Cardiac muscle cell (in vitro differentiated cells and primary cell): ENCODE data around the gene MFN1. TPM values are rescaled to one million over a fixed set of nuclear protein-coding genes. Genes with fewer than 3 reads are reported as not detected.

Experiments used
- DNase-seq, 2 donors: peaks; one replicate each; pipeline versions ENCODE4 v3.0.0 to v3.0.0-alpha.2; 2010 to 2017; ENCODE audit warnings: low read depth in 1 of 2, low spot score in 1 of 2
- H3K27ac ChIP-seq: fragments of 200-600 bp; sonication (generic); 2 replicates; pipeline ENCODE4 v1.5.1; 2016
- H3K27me3 ChIP-seq: fragments of 200-600 bp; sonication (generic); 2 replicates; pipeline ENCODE4 v1.6.0; 2016; ENCODE audit warnings: control low read depth
- H3K36me3 ChIP-seq: fragments of 200-600 bp; sonication (generic); 2 replicates; pipeline ENCODE4 v1.5.1; 2016; ENCODE audit warnings: control low read depth
- H3K4me1 ChIP-seq: fragments of 200-600 bp; sonication (generic); 2 replicates; pipeline ENCODE4 v1.8.1; 2017; ENCODE audit warnings: low read depth, mild to moderate bottlenecking, mixed run types
- H3K4me3 ChIP-seq: fragments of 200-600 bp; sonication (generic); 2 replicates; pipeline ENCODE4 v1.5.1; 2016; ENCODE audit warnings: mild to moderate bottlenecking
- H3K9me3 ChIP-seq: fragments of 200-600 bp; sonication (generic); 2 replicates; pipeline ENCODE4 v1.5.1; 2017; ENCODE audit warnings: low read depth, mild to moderate bottlenecking, control low read depth
- CTCF ChIP-seq: IDR thresholded peaks from 2 replicates; pipeline ENCODE4 v1.5.1; 2012; ENCODE audit warnings: low read depth, mild to moderate bottlenecking, low read length
- polyA plus RNA-seq: library from polyadenylated mRNA; unstranded; fragments of >200 nt; fragmentation: Nextera tagmentation; extraction: Ambion mirVana; gene quantifications from 2 replicates; pipeline ENCODE4 v1.2.1, GENCODE V29; 2016
- total RNA-seq: library from RNA; depleted of rRNA; stranded (reverse); fragments of >200 nt; gene quantifications from 2 replicates; pipeline ENCODE4 v1.2.3, GENCODE V29; 2016

MFN1 gene
- total and polyA plus RNA-seq, 2 experiments from 2014 or later, result 17.3 to 21.4 TPM

GRCh38 chr3:179436517-179436916, 89.0 kb downstream of the MFN1 start:
- peak in 1 of 2 donors; percentile 8 for DNase-seq
- TF ChIP-seq CTCF, result no peak

GRCh38 chr3:179438841-179439240, 91.3 kb downstream of the MFN1 start:
- Histone ChIP-seq H3K4me1 (peaks cover 10% of the 10 kb centered on the region), H3K27me3 (no peaks in the 10 kb centered on the region), H3K9me3 (no peaks in the 10 kb centered on the region), H3K4me3 (no peak overlapping the region), H3K36me3 (no peaks in the 10 kb centered on the region), H3K27ac (no peak overlapping the region)
- DNase-seq, result no peak
- TF ChIP-seq CTCF, result no peak

More at GRCh38 chr3:179436517-179436916, 89.0 kb downstream of the MFN1 start:
- Histone ChIP-seq H3K4me3 (no peak overlapping the region), H3K9me3 (no peaks in the 10 kb centered on the region), H3K27ac (no peak overlapping the region), H3K36me3 (no peaks in the 10 kb centered on the region), H3K4me1 (peaks cover 10% of the 10 kb centered on the region), H3K27me3 (no peaks in the 10 kb centered on the region)

Other genes with a start within 250 kb of the MFN1 start
- gene PIK3CA, start 199.4 kb upstream of the MFN1 start, total RNA-seq, result 6.5 and 13.0 TPM in 2 replicates
- gene PIK3CA, start 199.4 kb upstream of the MFN1 start, polyA plus RNA-seq, result 6.1 and 7.3 TPM in 2 replicates
- gene KCNMB3, start 96.6 kb upstream of the MFN1 start, total RNA-seq, result 0.46 and 2.7 TPM in 2 replicates
- gene KCNMB3, start 96.6 kb upstream of the MFN1 start, polyA plus RNA-seq, result 0.54 and 3.2 TPM in 2 replicates
- 41.0 and 42.7 TPM in 2 replicates for gene ZNF639, start 24.7 kb upstream of the MFN1 start, total RNA-seq
- gene ZNF639, start 24.7 kb upstream of the MFN1 start, polyA plus RNA-seq, result 39.7 and 42.0 TPM in 2 replicates
- gene GNB4, start 103.8 kb downstream of the MFN1 start, total RNA-seq, result 19.9 and 26.7 TPM in 2 replicates
- 18.4 and 29.6 TPM in 2 replicates for gene GNB4, start 103.8 kb downstream of the MFN1 start, polyA plus RNA-seq
- 68.1 and 80.4 TPM in 2 replicates for gene ACTL6A, start 215.2 kb downstream of the MFN1 start, total RNA-seq
- 58.3 and 62.5 TPM in 2 replicates for gene ACTL6A, start 215.2 kb downstream of the MFN1 start, polyA plus RNA-seq